A673 (cell line): Measurements from ENCODE around the gene ATRNL1. TPM values are rescaled to one million over a fixed set of nuclear protein-coding genes. Genes with fewer than 3 reads are reported as not detected.

Experiments used
- BruUV-seq: library from RNA; stranded (reverse); fragments of 400-500 nt; replicated peaks from 2 replicates; lab custom pipeline; 2021; lab: Mats Ljungman, UMichigan
- CTCF ChIA-PET: fragments of 300-600 bp; sonication (Branson Sonifier 250); formaldehyde crosslinking; loops from one replicate; lab custom pipeline; 2022; ENCODE audit warnings: antibody characterized with exemption; lab: Charles Lee
- POLR2A ChIA-PET: fragments of 300-600 bp; sonication (Branson Sonifier 250); formaldehyde crosslinking; loops from one replicate; lab custom pipeline; 2022; ENCODE audit warnings: antibody characterized with exemption; ENCODE audit not compliant: low non-redundant PET; lab: Charles Lee
- DNase-seq: peaks from one replicate; pipeline ENCODE4 v3.0.0-alpha.2; 2015; ENCODE audit warnings: low spot score
- H3K27ac ChIP-seq: fragments of 200-600 bp; sonication (generic); 2 replicates; pipeline ENCODE4 v1.5.1; 2016; ENCODE audit warnings: mixed run types, low read depth, mild to moderate bottlenecking, mixed read lengths, antibody characterized with exemption, low read length; ENCODE audit not compliant: poor library complexity, severe bottlenecking
- H3K27me3 ChIP-seq: fragments of 200-600 bp; sonication (generic); replicated peaks from 2 replicates; pipeline ENCODE4 v1.6.1; 2017; ENCODE audit warnings: mixed run types, low read depth, mild to moderate bottlenecking, mixed read lengths, antibody characterized with exemption, low read length; ENCODE audit not compliant: insufficient read depth, poor library complexity
- H3K36me3 ChIP-seq: fragments of 200-600 bp; sonication (generic); 2 replicates; pipeline ENCODE4 v1.6.1; 2016; ENCODE audit warnings: mixed run types, mild to moderate bottlenecking, mixed read lengths, antibody characterized with exemption, low read length; ENCODE audit not compliant: insufficient read depth, poor library complexity, severe bottlenecking
- H3K4me1 ChIP-seq: fragments of 200-600 bp; sonication (generic); 2 replicates; pipeline ENCODE4 v1.6.1; 2017; ENCODE audit warnings: mixed run types, mild to moderate bottlenecking, mixed read lengths, antibody characterized with exemption, low read length; ENCODE audit not compliant: insufficient read depth, poor library complexity, severe bottlenecking
- H3K4me3 ChIP-seq: fragments of 200-600 bp; sonication (generic); 2 replicates; pipeline ENCODE4 v1.5.1; 2016; ENCODE audit warnings: low read depth, mixed run types, mild to moderate bottlenecking, mixed read lengths, low read length; ENCODE audit not compliant: poor library complexity, severe bottlenecking
- H3K9me3 ChIP-seq: fragments of 200-600 bp; sonication (generic); 2 replicates; pipeline ENCODE4 v1.6.1; 2016; ENCODE audit warnings: mixed run types, low read depth, mild to moderate bottlenecking, mixed read lengths, antibody characterized with exemption, low read length; ENCODE audit not compliant: poor library complexity, severe bottlenecking
- CTCF ChIP-seq: fragments of 300-800, 200-600 bp; sonication (generic); conservative IDR thresholded peaks from 2 replicates; pipeline ENCODE4 v1.5.1; 2017; ENCODE audit warnings: low read depth, mild to moderate bottlenecking, antibody characterized with exemption, low read length, moderate library complexity, mixed read lengths
- EZH2 ChIP-seq: fragments of 200-600 bp; sonication (generic); IDR thresholded peaks from 2 replicates; pipeline ENCODE4 v1.6.1; 2017; ENCODE audit warnings: borderline replicate concordance, low read depth, mild to moderate bottlenecking, mixed read lengths, antibody characterized with exemption, low read length; ENCODE audit not compliant: poor library complexity, severe bottlenecking
- intact Hi-C: fragments of 100-400 bp; cut with micrococcal nuclease; formaldehyde crosslinking; loops from one replicate; pipeline ENCODE4 v1.10.0; 2022; ENCODE audit not compliant: unreplicated experiment
- total RNA-seq: library from RNA; stranded (reverse); gene quantifications from 2 replicates; pipeline ENCODE4 v1.2.3, GENCODE V29; 2021

The ATRNL1 gene
- total RNA-seq, 1 experiment from 2014 or later, result 3.0 TPM

- peak overlapping the region; percentile 83 for H3K27ac ChIP-seq
- H3K4me1 ChIP-seq, result peaks cover 58% of the 10 kb centered on the region
- peaks cover 6% of the 10 kb centered on the region for H3K9me3 ChIP-seq
- DNase-seq, result peak; percentile 22
- TF ChIP-seq CTCF (no peak), EZH2 (no peak)
- no TSS peak for BruUV-seq
- no peaks in the 10 kb centered on the region for H3K27me3 ChIP-seq
- H3K36me3 ChIP-seq, result no peaks in the 10 kb centered on the region
- ChIA-PET CTCF (no interaction called here), POLR2A (interaction anchor here (0.7 kb wide), 1 partner anchor 37 kb away, joined by 4 read pairs; no protein-coding TSS in a partner anchor)
- intact Hi-C loops, result no loop called here
- H3K4me3 ChIP-seq, result no peak overlapping the region
Observed at GRCh38 chr10:115942101-115942500, 848.9 kb downstream of the ATRNL1 start.

GRCh38 chr10:115944538-115944937, 851.4 kb downstream of the ATRNL1 start:
- H3K36me3 ChIP-seq, result no peaks in the 10 kb centered on the region
- no peaks in the 10 kb centered on the region for H3K27me3 ChIP-seq
- ChIA-PET CTCF (no interaction called here), POLR2A (no interaction called here)
- intact Hi-C loops, result no loop called here
- no peak overlapping the region for H3K4me3 ChIP-seq
- no TSS peak for BruUV-seq
- no peak for DNase-seq
- TF ChIP-seq CTCF, result no peak
- TF ChIP-seq EZH2, result no peak
- no peak overlapping the region for H3K27ac ChIP-seq
- H3K9me3 ChIP-seq, result peaks cover 4% of the 10 kb centered on the region
- H3K4me1 ChIP-seq, result peaks cover 34% of the 10 kb centered on the region

- no peak for DNase-seq
- CTCF ChIA-PET, result no interaction called here
- no TSS peak for BruUV-seq
Observed at GRCh38 chr10:115945701-115946445, 852.7 kb downstream of the ATRNL1 start.

More at GRCh38 chr10:115945701-115946445, 852.7 kb downstream of the ATRNL1 start:
- H3K36me3 ChIP-seq, result no peaks in the 10 kb centered on the region
- POLR2A ChIA-PET, result no interaction called here
- H3K4me3 ChIP-seq, result no peak overlapping the region
- H3K4me1 ChIP-seq, result peaks cover 20% of the 10 kb centered on the region
- H3K9me3 ChIP-seq, result no peaks in the 10 kb centered on the region
- no peak for TF ChIP-seq CTCF
- TF ChIP-seq EZH2, result no peak
- H3K27me3 ChIP-seq, result no peaks in the 10 kb centered on the region
- H3K27ac ChIP-seq, result no peak overlapping the region
- intact Hi-C loops, result no loop called here
